K562 (cell line): ENCODE measurements around the gene ARL6IP1.

ENCODE experiments used
- GTF2F1 ChIP-seq: IDR thresholded peaks from 2 replicates; pipeline ENCODE4 v1.6.1; 2011; ENCODE audit warnings: low read depth, low read length, improper control_type of control experiment
- HNRNPUL1 ChIP-seq: fragments of 200-400 bp; formaldehyde crosslinking; IDR thresholded peaks from 2 replicates; pipeline ENCODE4 v1.6.1; 2017; ENCODE audit warnings: low read length

- TF ChIP-seq HNRNPUL1 (no peak), GTF2F1 (no peak)
Measured at GRCh38 chr16:18799500-18799899, 1.8 kb downstream of the ARL6IP1 start.
